ENCODE results near the gene ATF1. TPM values are rescaled to one million over a fixed set of nuclear protein-coding genes. Genes with fewer than 3 reads are reported as not detected.

Gene ATF1
- total RNA-seq, 2 donors from 2014 or later: 7.5 to 9.6 TPM

DNA sequence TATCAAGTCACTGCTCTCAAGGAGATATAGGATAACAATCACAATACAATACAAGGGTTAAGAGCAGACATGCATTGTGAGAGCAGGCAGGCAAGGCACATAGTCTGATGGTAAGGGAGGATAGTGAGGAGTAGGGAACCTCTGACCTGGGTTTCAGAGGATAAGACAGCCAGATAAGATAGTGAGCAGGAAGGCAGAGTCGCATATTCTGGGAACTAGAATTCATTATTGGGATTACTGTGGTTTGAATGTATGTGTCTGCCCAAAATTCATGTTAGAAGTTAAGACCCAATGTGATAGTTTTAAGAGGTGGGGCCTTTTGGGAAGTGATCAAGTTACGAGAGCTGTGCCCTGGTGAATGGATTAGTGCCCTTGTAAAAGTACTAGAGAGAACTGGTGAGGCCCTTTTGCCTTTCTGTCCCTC is 14.4 kb upstream of the ATF1 start:
- no peaks in the 10 kb centered on the region for H3K27me3 ChIP-seq
- intact Hi-C loops (cut with DNase I): no loop called here
- H3K27ac ChIP-seq: no peak overlapping the region
- WGBS, 2 donors: 95 to 98% methylated on average over 2 of the region's 2 CpGs
- no peak for TF ChIP-seq POLR2A (IDR thresholded peaks at IDR 0.05)
- TF ChIP-seq, protein P1, sequence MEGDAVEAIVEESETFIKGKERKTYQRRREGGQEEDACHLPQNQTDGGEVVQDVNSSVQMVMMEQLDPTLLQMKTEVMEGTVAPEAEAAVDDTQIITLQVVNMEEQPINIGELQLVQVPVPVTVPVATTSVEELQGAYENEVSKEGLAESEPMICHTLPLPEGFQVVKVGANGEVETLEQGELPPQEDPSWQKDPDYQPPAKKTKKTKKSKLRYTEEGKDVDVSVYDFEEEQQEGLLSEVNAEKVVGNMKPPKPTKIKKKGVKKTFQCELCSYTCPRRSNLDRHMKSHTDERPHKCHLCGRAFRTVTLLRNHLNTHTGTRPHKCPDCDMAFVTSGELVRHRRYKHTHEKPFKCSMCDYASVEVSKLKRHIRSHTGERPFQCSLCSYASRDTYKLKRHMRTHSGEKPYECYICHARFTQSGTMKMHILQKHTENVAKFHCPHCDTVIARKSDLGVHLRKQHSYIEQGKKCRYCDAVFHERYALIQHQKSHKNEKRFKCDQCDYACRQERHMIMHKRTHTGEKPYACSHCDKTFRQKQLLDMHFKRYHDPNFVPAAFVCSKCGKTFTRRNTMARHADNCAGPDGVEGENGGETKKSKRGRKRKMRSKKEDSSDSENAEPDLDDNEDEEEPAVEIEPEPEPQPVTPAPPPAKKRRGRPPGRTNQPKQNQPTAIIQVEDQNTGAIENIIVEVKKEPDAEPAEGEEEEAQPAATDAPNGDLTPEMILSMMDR (IDR thresholded peaks at IDR 0.05): no peak
- H3K9me3 ChIP-seq: no peaks in the 10 kb centered on the region
- H3K4me1 ChIP-seq: no peaks in the 10 kb centered on the region
- H3K36me3 ChIP-seq (replicated peaks in 1 of 2; ENCODE audit: insufficient read depth in 1 of 2, low read depth in 2 of 2): peaks cover 0 to 14% of the 10 kb centered on the region in 2 donors
- DNase-seq (no peak), ATAC-seq (no peak)
- no peak overlapping the region for H3K4me3 ChIP-seq

DNA sequence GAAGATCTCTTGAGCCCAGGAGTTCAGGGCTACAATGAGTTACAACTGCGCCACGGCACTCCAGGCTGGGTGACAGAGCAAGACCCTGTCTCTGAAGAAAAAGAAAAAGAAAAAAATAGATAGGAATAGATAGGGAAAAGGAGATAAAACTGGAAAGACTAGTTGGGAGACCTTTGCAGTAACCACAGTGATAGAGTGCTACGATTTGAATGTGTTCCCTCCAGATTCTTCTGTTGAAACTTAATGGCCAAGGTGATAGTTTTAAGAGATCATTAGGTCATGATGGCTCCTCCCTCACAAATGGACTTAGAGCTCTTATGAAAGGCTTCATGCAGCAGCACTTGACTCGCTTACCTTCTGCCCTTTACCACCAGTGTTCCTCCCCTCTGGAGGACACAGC is 13.5 kb upstream of the ATF1 start:
- no peak for TF ChIP-seq POLR2A (IDR thresholded peaks at IDR 0.05)
- TF ChIP-seq, protein P1 (IDR thresholded peaks at IDR 0.05): no peak
- DNase-seq (no peak), ATAC-seq (no peak)
- Histone ChIP-seq H3K27me3 (no peaks in the 10 kb centered on the region), H3K9me3 (no peaks in the 10 kb centered on the region), H3K27ac (no peak overlapping the region), H3K4me3 (no peak overlapping the region), H3K36me3 (replicated peaks in 1 of 2; ENCODE audit: insufficient read depth in 1 of 2, low read depth in 2 of 2) (peaks cover 0 to 8% of the 10 kb centered on the region in 2 donors), H3K4me1 (no peaks in the 10 kb centered on the region)
- WGBS, 2 donors: 83 to 89% methylated on average over 4 of the region's 4 CpGs
- intact Hi-C loops (cut with DNase I): no loop called here

DNA sequence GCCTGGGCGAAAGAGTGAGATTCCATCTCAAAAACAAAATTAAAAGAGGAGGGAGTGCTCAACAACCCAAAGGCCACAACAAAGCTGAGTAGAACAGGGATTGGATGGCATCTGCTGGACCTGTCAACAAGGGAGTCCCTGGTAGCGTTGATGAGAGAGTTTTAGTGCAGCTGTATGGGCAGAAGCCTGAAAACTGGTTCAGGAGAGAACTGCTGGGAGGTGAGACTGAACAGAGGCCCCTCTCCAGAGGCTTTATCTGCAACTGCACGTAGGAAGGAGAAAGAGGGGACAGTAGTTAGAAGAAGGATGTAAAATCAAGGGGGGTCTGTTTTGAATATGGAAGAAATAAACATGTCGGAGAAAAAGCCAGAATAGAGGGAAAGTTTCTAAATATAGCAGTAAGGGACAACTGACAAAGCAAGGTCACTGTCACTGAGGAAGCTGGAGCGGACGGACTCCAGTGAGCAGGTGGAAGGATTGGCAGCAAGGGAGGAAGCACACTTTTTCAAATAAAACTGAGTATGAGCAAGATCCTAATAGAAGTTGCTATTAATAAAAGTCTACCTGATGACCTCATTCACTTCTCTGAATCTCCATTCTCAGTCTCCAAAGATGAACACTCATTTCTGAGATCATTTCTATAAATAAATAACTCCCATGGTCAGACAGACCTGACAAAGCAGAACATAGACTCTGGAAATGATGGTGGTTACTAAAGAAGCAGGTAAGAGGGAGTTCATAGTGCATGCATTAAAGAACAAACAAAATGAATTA is 11.8 kb upstream of the ATF1 start:
- 79 to 80% methylated on average over 6 of the region's 6 CpGs for WGBS, 2 donors
- no peak overlapping the region for H3K4me3 ChIP-seq
- no peaks in the 10 kb centered on the region for H3K27me3 ChIP-seq
- no peaks in the 10 kb centered on the region for H3K36me3 ChIP-seq (replicated peaks in 1 of 2; ENCODE audit: insufficient read depth in 1 of 2, low read depth in 2 of 2)
- no peaks in the 10 kb centered on the region for H3K9me3 ChIP-seq
- TF ChIP-seq POLR2A (IDR thresholded peaks at IDR 0.05): no peak
- TF ChIP-seq, protein P1 (IDR thresholded peaks at IDR 0.05): no peak
- H3K27ac ChIP-seq: peak overlapping the region in 1 of 4 donors; percentile 16
- DNase-seq: no peak
- intact Hi-C loops (cut with DNase I): no loop called here
- peak; percentile 48 for ATAC-seq
- no peaks in the 10 kb centered on the region for H3K4me1 ChIP-seq

DNA sequence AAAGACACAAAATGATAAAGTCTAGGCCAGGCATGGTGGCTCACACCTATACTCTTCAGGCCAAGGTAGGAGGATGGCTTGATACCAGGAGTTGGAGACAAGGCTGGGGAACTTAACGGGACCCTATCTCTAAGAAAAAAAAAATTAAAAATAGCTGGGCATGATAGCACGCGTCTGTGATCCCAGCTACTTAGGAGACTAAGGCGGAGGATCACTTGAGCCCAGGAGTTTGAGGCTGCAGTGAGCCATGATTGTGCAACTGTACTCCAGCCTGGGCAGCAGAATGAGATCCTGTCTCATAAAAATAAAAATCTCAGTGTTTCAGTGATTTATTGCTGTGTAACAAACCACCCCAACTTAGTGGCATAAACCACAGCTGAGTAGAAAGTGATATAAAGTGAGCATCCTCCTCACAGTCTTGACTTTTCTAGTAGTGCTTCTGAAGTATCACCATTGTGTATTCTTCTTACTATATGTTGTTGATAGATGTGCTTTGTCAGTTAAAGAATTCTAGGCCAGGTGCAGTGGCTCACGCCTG is 10.6 kb upstream of the ATF1 start:
- H3K9me3 ChIP-seq: no peaks in the 10 kb centered on the region
- ATAC-seq (no peak), DNase-seq (no peak)
- no peaks in the 10 kb centered on the region for H3K36me3 ChIP-seq (replicated peaks in 1 of 2; ENCODE audit: insufficient read depth in 1 of 2, low read depth in 2 of 2)
- no peak overlapping the region for H3K27ac ChIP-seq
- TF ChIP-seq POLR2A (IDR thresholded peaks at IDR 0.05): no peak
- TF ChIP-seq, protein P1 (IDR thresholded peaks at IDR 0.05): no peak
- intact Hi-C loops (cut with DNase I): no loop called here
- no peak overlapping the region for H3K4me3 ChIP-seq
- H3K4me1 ChIP-seq: no peaks in the 10 kb centered on the region
- no peaks in the 10 kb centered on the region for H3K27me3 ChIP-seq
- WGBS, 2 donors: 88 to 91% methylated on average over 5 of the region's 5 CpGs
